HG02610 (cell line): ENCODE results near the gene TMEM128.
"Not testable (repeated sequence)": the region's sequence is repeated elsewhere in the genome, so short reads cannot be mapped to it uniquely, and the experiment has no call there.

Source experiments
- ATAC-seq: cut with Tn5 transposase; IDR thresholded peaks from one replicate; pipeline ENCODE4 v1.9.1; 2021; ENCODE audit warnings: mild to moderate bottlenecking, moderate library complexity; ENCODE audit not compliant: unreplicated experiment

Gene TMEM128

GRCh38 chr4:4248029-4248884 lies at the start of gene TMEM128:
TSS of gene TMEM128 (minus strand) at chr4:4248223. CDS start at chr4:4248202, 21 bp downstream.
- peak; percentile 96 for ATAC-seq

GRCh38 chr4:4296283-4296846 lies 48.3 kb upstream of the TMEM128 start:
- ATAC-seq: no peak

GRCh38 chr4:4293279-4293678 lies 45.3 kb upstream of the TMEM128 start:
- ATAC-seq: no peak

GRCh38 chr4:4289941-4290850 lies 42.2 kb upstream of the TMEM128 start, which contains the start of the genes LYAR and ZBTB49:
TSS of gene LYAR (minus strand) at chr4:4290154. CDS start at chr4:4283742, 6,412 bp downstream.
TSS of gene ZBTB49 (plus strand) at chr4:4290251. CDS start at chr4:4299946, 9,695 bp downstream.
- ATAC-seq: peak; percentile 90

GRCh38 chr4:4289597-4289940 lies 41.5 kb upstream of the TMEM128 start:
- peak; percentile 15 for ATAC-seq

- no peak for ATAC-seq
Observed at GRCh38 chr4:4289055-4289454, 41.0 kb upstream of the TMEM128 start.

- no peak for ATAC-seq
Observed at GRCh38 chr4:4288098-4288497, 40.1 kb upstream of the TMEM128 start.

GRCh38 chr4:4284827-4285618 lies 37.0 kb upstream of the TMEM128 start:
- ATAC-seq: no peak

GRCh38 chr4:4281787-4282186 lies 33.8 kb upstream of the TMEM128 start:
- ATAC-seq: no peak

- no peak for ATAC-seq
Observed at GRCh38 chr4:4277531-4277930, 29.5 kb upstream of the TMEM128 start.

GRCh38 chr4:4274226-4274625 lies 26.2 kb upstream of the TMEM128 start:
- no peak for ATAC-seq

GRCh38 chr4:4271912-4272311 lies 23.9 kb upstream of the TMEM128 start:
- ATAC-seq: no peak

- no peak for ATAC-seq
Observed at GRCh38 chr4:4270529-4270928, 22.5 kb upstream of the TMEM128 start.

GRCh38 chr4:4269856-4270255 lies 21.8 kb upstream of the TMEM128 start:
- no peak for ATAC-seq

GRCh38 chr4:4269331-4269731 lies 21.3 kb upstream of the TMEM128 start:
- ATAC-seq: no peak

GRCh38 chr4:4268776-4269175 lies 20.8 kb upstream of the TMEM128 start:
- ATAC-seq: no peak

- ATAC-seq: no peak
Observed at GRCh38 chr4:4267981-4268380, 20.0 kb upstream of the TMEM128 start.

GRCh38 chr4:4260185-4260751 lies 12.2 kb upstream of the TMEM128 start:
- ATAC-seq: no peak

- no peak for ATAC-seq
Observed at GRCh38 chr4:4259484-4260100, 11.6 kb upstream of the TMEM128 start.

- ATAC-seq: not testable (repeated sequence)
Observed at GRCh38 chr4:4257705-4258104, 9.7 kb upstream of the TMEM128 start.
